ENCODE results near the gene MACF1. TPM values are rescaled to one million over a fixed set of nuclear protein-coding genes. Genes with fewer than 3 reads are reported as not detected.
A peak's percentile ranks its signal among the peaks of the same experiment; 100 is the strongest.

Gene MACF1
- total RNA-seq, 5 donors from 2014 or later (not counting 1 experiment from before 2014, with no cell fraction given): 232 to 596 (median 258) TPM

DNA sequence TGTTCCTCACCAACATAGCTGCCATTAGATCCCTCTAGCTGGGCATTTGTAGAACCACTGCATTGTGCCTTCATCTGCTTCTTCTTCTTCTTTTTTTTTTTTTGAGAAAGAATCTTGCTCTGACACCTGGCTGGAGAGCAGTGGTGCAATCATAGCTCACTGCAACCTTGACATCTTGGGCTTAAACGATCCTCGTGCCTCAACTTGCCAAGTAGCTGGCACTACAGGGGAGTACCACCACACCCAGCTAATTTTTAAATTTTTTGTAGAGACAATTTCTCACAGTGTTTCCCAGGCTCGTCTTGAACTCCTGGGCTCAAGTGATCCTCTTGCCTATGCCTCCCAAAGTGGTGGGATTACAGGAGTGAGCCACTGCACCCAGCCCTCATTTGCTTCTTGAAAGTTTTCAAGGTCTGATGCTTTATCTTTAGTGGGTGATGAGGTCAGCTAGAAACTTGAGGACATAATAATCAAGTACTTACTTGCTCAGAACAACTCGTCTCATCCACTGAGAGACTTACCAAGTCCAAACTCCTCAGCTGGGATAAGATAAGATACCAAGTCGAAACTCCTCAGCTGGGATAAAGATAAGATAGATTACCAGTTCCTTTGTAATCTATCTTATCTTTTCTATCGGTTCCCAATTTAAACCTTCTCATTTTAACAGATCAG, 71.5 kb downstream of the MACF1 start:
- peaks cover 0 to 5% of the 10 kb centered on the region in 2 donors for H3K36me3 ChIP-seq (ENCODE audit: control insufficient read depth in 2 of 2, extremely low read depth in 1 of 2, insufficient read depth in 1 of 2, low read length in 1 of 2)
- H3K9me3 Mint-ChIP-seq: no peaks in the 10 kb centered on the region
- POLR2A ChIA-PET: no interaction called here
- H3K27ac ChIP-seq (ENCODE audit: low read length): no peak overlapping the region
- H3K4me3 Mint-ChIP-seq: no peak overlapping the region
- no peaks in the 10 kb centered on the region for H3K9me3 ChIP-seq
- no peak overlapping the region for H3K4me3 ChIP-seq (ENCODE audit: control insufficient read depth in 1 of 2, extremely low read depth in 1 of 2, low read length in 1 of 2)
- CTCF ChIA-PET: interaction anchor here in 1 of 2 donors (0.8 kb wide), 1 partner anchor 92 kb away, joined by 3 read pairs; no protein-coding TSS in a partner anchor
- 94% methylated on average over 3 of the region's 6 CpGs for WGBS (ENCODE audit: insufficient coverage)
- no peaks in the 10 kb centered on the region for H3K27me3 ChIP-seq (replicated peaks in 1 of 2; ENCODE audit: control insufficient read depth in 2 of 2, extremely low read depth in 1 of 2, insufficient read depth in 2 of 2, low read length in 1 of 2)
- H3K27ac Mint-ChIP-seq: peak overlapping the region; percentile 64 to 66
- H3K27me3 Mint-ChIP-seq: no peaks in the 10 kb centered on the region
- peaks cover 41 to 70% (median 63%) of the 10 kb centered on the region in 3 donors for H3K4me1 Mint-ChIP-seq
- DNase-seq (no peak), ATAC-seq (replicated peaks in 1 of 4) (no peak)
- H3K4me1 ChIP-seq (ENCODE audit: control insufficient read depth in 1 of 2, extremely low read depth in 1 of 2, insufficient read depth in 2 of 2, low read length in 2 of 2): peaks cover 2 to 5% of the 10 kb centered on the region in 2 experiments
- H3K36me3 Mint-ChIP-seq: no peaks in the 10 kb centered on the region

DNA sequence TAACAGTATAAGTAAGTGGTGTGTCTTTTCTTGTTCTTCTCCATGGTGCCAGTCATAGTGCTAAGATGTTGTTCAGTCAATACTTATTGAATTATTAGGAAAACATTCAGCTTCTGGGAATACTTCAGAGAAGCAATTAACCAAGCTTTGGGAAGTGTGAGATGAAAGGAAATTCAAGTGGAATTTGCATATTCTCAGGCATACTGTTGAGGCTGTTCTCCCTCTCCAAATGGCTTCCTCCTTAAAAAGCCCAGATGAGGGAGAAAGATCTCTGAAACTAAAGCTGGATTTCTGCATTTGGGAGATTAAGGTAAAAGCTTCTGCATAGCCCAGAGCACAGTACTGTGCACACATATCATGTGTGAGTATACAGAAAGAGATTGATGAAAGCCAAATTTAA, 73.4 kb downstream of the MACF1 start:
- Histone ChIP-seq H3K4me3 (ENCODE audit: control insufficient read depth in 1 of 2, extremely low read depth in 1 of 2, low read length in 1 of 2) (no peak overlapping the region), H3K36me3 (ENCODE audit: control insufficient read depth in 2 of 2, extremely low read depth in 1 of 2, insufficient read depth in 1 of 2, low read length in 1 of 2) (peaks cover 0 to 14% of the 10 kb centered on the region in 2 donors), H3K27ac (ENCODE audit: low read length) (no peak overlapping the region), H3K9me3 (no peaks in the 10 kb centered on the region), H3K27me3 (replicated peaks in 1 of 2; ENCODE audit: control insufficient read depth in 2 of 2, extremely low read depth in 1 of 2, insufficient read depth in 2 of 2, low read length in 1 of 2) (no peaks in the 10 kb centered on the region), H3K4me1 (ENCODE audit: control insufficient read depth in 1 of 2, extremely low read depth in 1 of 2, insufficient read depth in 2 of 2, low read length in 2 of 2) (peaks cover 0 to 2% of the 10 kb centered on the region in 2 experiments)
- no peak for ATAC-seq (replicated peaks in 1 of 4)
- peaks cover 7% of the 10 kb centered on the region for H3K36me3 Mint-ChIP-seq
- H3K4me3 Mint-ChIP-seq: no peak overlapping the region
- POLR2A ChIA-PET: no interaction called here
- peak overlapping the region; percentile 75 to 84 for H3K27ac Mint-ChIP-seq
- DNase-seq: no peak
- H3K9me3 Mint-ChIP-seq: no peaks in the 10 kb centered on the region
- peaks cover 24 to 51% (median 44%) of the 10 kb centered on the region in 3 donors for H3K4me1 Mint-ChIP-seq
- CTCF ChIA-PET: interaction anchor here in 1 of 2 donors (0.6 to 2.2 kb wide), 4 partner anchors 11 to 407 kb away, joined by 3 to 14 read pairs (median 3); no protein-coding TSS in a partner anchor
- H3K27me3 Mint-ChIP-seq: no peaks in the 10 kb centered on the region

DNA sequence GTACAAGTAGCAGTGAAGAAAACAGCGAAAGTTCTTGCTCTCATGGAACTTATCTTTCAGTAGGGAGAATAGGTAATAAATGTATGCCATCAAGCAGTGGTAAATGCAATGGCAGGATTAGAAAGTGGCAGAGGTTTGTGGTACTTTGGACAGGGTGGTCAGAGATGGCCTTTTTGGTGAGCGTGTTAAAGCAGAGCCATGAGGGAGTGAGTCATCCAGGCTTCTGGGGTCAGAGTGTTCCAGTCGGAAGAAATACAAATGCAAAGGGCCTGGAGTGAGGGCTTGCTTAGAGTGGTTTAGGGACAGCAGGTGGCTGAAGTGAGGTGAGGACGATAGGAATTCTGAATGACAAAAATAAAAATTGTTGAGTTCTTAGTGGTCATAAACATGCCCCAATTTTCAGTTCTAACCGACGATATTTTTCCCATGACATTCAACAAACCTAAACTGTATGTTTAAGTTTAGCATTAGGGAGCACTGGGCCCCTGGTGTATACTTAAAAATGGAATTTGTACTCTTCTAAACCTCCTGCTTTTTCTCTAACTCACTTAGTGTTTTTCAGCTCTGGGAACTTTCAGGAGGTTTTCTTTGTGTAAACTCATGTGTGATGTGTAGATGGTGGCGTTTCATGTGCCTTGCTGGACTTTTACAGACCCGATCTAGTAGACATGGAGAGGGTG, 78.2 kb downstream of the MACF1 start:
- Mint-ChIP-seq H3K27me3 (no peaks in the 10 kb centered on the region), H3K27ac (peak overlapping the region; percentile 46 to 62), H3K36me3 (peaks cover 40% of the 10 kb centered on the region), H3K4me1 (peaks cover 7 to 18% (median 18%) of the 10 kb centered on the region in 3 donors), H3K9me3 (no peaks in the 10 kb centered on the region), H3K4me3 (no peak overlapping the region)
- H3K4me1 ChIP-seq (ENCODE audit: control insufficient read depth in 1 of 2, extremely low read depth in 1 of 2, insufficient read depth in 2 of 2, low read length in 2 of 2): no peaks in the 10 kb centered on the region
- POLR2A ChIA-PET: no interaction called here
- DNase-seq (no peak), ATAC-seq (replicated peaks in 1 of 4) (no peak)
- CTCF ChIA-PET: no interaction called here
- H3K9me3 ChIP-seq: no peaks in the 10 kb centered on the region
- no peak overlapping the region for H3K27ac ChIP-seq (ENCODE audit: low read length)
- WGBS (ENCODE audit: insufficient coverage): 95% methylated on average over 5 of the region's 8 CpGs
- H3K36me3 ChIP-seq (ENCODE audit: control insufficient read depth in 2 of 2, extremely low read depth in 1 of 2, insufficient read depth in 1 of 2, low read length in 1 of 2): peaks cover 4 to 57% of the 10 kb centered on the region in 2 donors
- H3K4me3 ChIP-seq (ENCODE audit: control insufficient read depth in 1 of 2, extremely low read depth in 1 of 2, low read length in 1 of 2): no peak overlapping the region
- no peaks in the 10 kb centered on the region for H3K27me3 ChIP-seq (replicated peaks in 1 of 2; ENCODE audit: control insufficient read depth in 2 of 2, extremely low read depth in 1 of 2, insufficient read depth in 2 of 2, low read length in 1 of 2)

DNA sequence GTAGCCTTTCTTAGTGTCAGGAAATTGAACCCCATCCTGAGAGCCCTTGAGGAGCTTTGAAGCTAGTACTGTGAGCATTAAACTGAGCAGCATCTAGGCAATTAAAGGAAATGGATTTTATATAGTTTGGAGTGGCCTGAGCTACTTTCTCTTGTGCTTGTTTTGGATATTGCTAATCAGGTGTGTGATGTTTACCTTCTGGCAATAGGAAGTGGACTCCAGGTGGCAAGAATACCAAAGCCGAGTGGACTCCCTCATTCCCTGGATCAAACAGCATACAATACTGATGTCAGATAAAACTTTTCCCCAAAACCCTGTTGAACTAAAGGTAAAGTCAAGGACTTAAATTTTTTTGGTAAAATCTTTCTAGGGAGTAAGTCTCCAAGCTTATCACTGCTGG, 79.4 kb downstream of the MACF1 start:
- Mint-ChIP-seq H3K27me3 (no peaks in the 10 kb centered on the region), H3K27ac (peak overlapping the region; percentile 59 to 63), H3K4me1 (peaks cover 0 to 7% (median 6%) of the 10 kb centered on the region in 3 donors), H3K36me3 (peaks cover 46% of the 10 kb centered on the region), H3K4me3 (no peak overlapping the region), H3K9me3 (no peaks in the 10 kb centered on the region)
- no peaks in the 10 kb centered on the region for H3K9me3 ChIP-seq
- H3K27me3 ChIP-seq (replicated peaks in 1 of 2; ENCODE audit: control insufficient read depth in 2 of 2, extremely low read depth in 1 of 2, insufficient read depth in 2 of 2, low read length in 1 of 2): no peaks in the 10 kb centered on the region
- no CpG with 5 or more reads among the region's 1 CpG for WGBS (ENCODE audit: insufficient coverage)
- ChIA-PET POLR2A (interaction anchor here in 1 of 2 donors (0.5 to 0.6 kb wide), 2 partner anchors 337 to 865 kb away, joined by 3 to 4 read pairs; no protein-coding TSS in a partner anchor), CTCF (interaction anchor here in 1 of 2 donors (0.6 kb wide), 2 partner anchors 172 to 1250 kb away, joined by 3 read pairs; no protein-coding TSS in a partner anchor)
- H3K36me3 ChIP-seq (ENCODE audit: control insufficient read depth in 2 of 2, extremely low read depth in 1 of 2, insufficient read depth in 1 of 2, low read length in 1 of 2): peaks cover 4 to 66% of the 10 kb centered on the region in 2 donors
- no peaks in the 10 kb centered on the region for H3K4me1 ChIP-seq (ENCODE audit: control insufficient read depth in 1 of 2, extremely low read depth in 1 of 2, insufficient read depth in 2 of 2, low read length in 2 of 2)
- ATAC-seq (replicated peaks in 1 of 4) (no peak), DNase-seq (no peak)
- no peak overlapping the region for H3K4me3 ChIP-seq (ENCODE audit: control insufficient read depth in 1 of 2, extremely low read depth in 1 of 2, low read length in 1 of 2)
- no peak overlapping the region for H3K27ac ChIP-seq (ENCODE audit: low read length)

DNA sequence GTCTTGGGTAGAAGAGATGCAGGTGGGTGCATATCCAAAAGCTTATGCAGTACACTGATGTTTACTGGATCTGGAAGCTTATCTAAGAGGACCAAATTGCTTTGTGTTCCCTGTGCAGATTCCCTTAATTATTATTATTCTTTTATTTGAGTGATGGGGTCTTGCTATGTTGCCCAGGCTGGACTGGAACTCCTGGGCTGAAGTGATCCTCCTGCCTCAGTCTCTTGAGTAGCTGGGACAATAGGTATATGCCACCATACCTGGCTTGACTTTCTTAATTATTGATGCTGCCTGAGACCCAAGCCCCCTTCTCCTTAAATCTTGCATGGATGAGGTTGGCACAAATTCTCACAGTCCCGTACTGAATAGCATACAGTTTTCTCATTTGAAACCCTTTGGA, 83.0 kb downstream of the MACF1 start:
- ChIA-PET CTCF (interaction anchor here in 1 of 2 donors (1.6 kb wide), 1 partner anchor 95 kb away, joined by 5 read pairs; no protein-coding TSS in a partner anchor), POLR2A (interaction anchor here in 1 of 2 donors (0.5 to 0.6 kb wide), 2 partner anchors 78 to 174 kb away, joined by 3 to 4 read pairs; no protein-coding TSS in a partner anchor)
- Mint-ChIP-seq H3K4me1 (no peaks in the 10 kb centered on the region), H3K9me3 (no peaks in the 10 kb centered on the region), H3K27ac (no peak overlapping the region), H3K4me3 (no peak overlapping the region), H3K36me3 (peaks cover 65% of the 10 kb centered on the region), H3K27me3 (no peaks in the 10 kb centered on the region)
- no peak for DNase-seq
- no peaks in the 10 kb centered on the region for H3K27me3 ChIP-seq (replicated peaks in 1 of 2; ENCODE audit: control insufficient read depth in 2 of 2, extremely low read depth in 1 of 2, insufficient read depth in 2 of 2, low read length in 1 of 2)
- H3K4me3 ChIP-seq (ENCODE audit: control insufficient read depth in 1 of 2, extremely low read depth in 1 of 2, low read length in 1 of 2): no peak overlapping the region
- ATAC-seq (replicated peaks in 1 of 4): no peak
- peaks cover 7 to 76% of the 10 kb centered on the region in 2 donors for H3K36me3 ChIP-seq (ENCODE audit: control insufficient read depth in 2 of 2, extremely low read depth in 1 of 2, insufficient read depth in 1 of 2, low read length in 1 of 2)
- H3K27ac ChIP-seq (ENCODE audit: low read length): no peak overlapping the region
- no CpG with 5 or more reads among the region's 1 CpG for WGBS (ENCODE audit: insufficient coverage)
- no peaks in the 10 kb centered on the region for H3K4me1 ChIP-seq (ENCODE audit: control insufficient read depth in 1 of 2, extremely low read depth in 1 of 2, insufficient read depth in 2 of 2, low read length in 2 of 2)
- no peaks in the 10 kb centered on the region for H3K9me3 ChIP-seq

DNA sequence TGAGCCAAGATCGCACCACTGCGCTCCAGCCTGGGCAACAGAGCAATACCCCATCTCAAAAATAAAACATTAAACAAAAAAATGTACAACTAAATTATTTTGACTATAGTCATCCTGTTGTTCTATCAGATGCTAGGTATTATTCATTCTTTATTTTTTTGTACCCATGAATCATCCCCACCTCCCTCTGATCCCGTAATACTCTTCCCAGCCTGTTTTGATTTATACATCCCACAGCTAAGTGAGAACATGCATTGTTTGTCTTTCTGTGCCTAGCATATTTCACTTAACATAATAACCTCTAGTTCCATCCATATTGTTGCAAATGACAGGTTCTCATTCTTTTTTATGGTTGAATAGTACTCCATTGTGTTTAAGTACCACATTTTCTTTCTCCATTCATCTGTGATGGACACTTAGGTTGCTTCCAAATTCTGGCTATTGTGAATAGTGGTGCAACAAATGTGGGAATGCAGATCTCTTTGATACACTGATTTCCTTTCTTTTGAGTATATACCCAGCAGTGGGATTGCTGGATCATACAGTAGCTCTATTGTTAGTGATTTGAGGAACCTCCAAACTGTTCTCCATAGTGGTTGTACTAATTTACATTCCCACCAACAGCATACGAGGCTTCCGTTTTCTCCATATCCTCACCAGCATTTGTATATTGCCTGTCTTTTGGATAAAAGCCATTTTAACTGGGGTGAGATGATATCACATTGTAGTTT, 84.4 kb downstream of the MACF1 start:
- H3K27me3 ChIP-seq (replicated peaks in 1 of 2; ENCODE audit: control insufficient read depth in 2 of 2, extremely low read depth in 1 of 2, insufficient read depth in 2 of 2, low read length in 1 of 2): no peaks in the 10 kb centered on the region
- H3K36me3 ChIP-seq (ENCODE audit: control insufficient read depth in 2 of 2, extremely low read depth in 1 of 2, insufficient read depth in 1 of 2, low read length in 1 of 2): peaks cover 7 to 76% of the 10 kb centered on the region in 2 donors
- H3K9me3 ChIP-seq: no peaks in the 10 kb centered on the region
- ATAC-seq (replicated peaks in 1 of 4): no peak
- no peaks in the 10 kb centered on the region for H3K9me3 Mint-ChIP-seq
- no peak overlapping the region for H3K27ac Mint-ChIP-seq
- no peaks in the 10 kb centered on the region for H3K4me1 ChIP-seq (ENCODE audit: control insufficient read depth in 1 of 2, extremely low read depth in 1 of 2, insufficient read depth in 2 of 2, low read length in 2 of 2)
- DNase-seq: no peak
- no peak overlapping the region for H3K4me3 ChIP-seq (ENCODE audit: control insufficient read depth in 1 of 2, extremely low read depth in 1 of 2, low read length in 1 of 2)
- H3K27ac ChIP-seq (ENCODE audit: low read length): no peak overlapping the region
- H3K4me3 Mint-ChIP-seq: no peak overlapping the region
- peaks cover 65% of the 10 kb centered on the region for H3K36me3 Mint-ChIP-seq
- no peaks in the 10 kb centered on the region for H3K27me3 Mint-ChIP-seq
- ChIA-PET CTCF (interaction anchor here (0.9 to 1.6 kb wide), 3 partner anchors 22 to 182 kb away, joined by 3 to 7 read pairs (median 3); no protein-coding TSS in a partner anchor), POLR2A (interaction anchor here in 1 of 2 donors (0.5 kb wide), 1 partner anchor 11 kb away, joined by 3 read pairs; no protein-coding TSS in a partner anchor)
- H3K4me1 Mint-ChIP-seq: no peaks in the 10 kb centered on the region
- WGBS (ENCODE audit: insufficient coverage): no CpG with 5 or more reads among the region's 5 CpGs
